NCI-H345 (cell line): Measurements from ENCODE around the gene SF1.

Experiments used
- DNase-seq: peaks from one replicate; lab custom pipeline; 2025; lab: John Stamatoyannopoulos, UW

Gene SF1

GRCh38 chr11:64784813-64785581, 6.7 kb upstream of the SF1 start:
- no peak for DNase-seq

GRCh38 chr11:64778223-64778472, 194 bp downstream of the SF1 start:
- no peak for DNase-seq

GRCh38 chr11:64777449-64778222, 706 bp downstream of the SF1 start:
- DNase-seq = peak; percentile 86

GRCh38 chr11:64776875-64777274, 1.5 kb downstream of the SF1 start:
- no peak for DNase-seq

- no peak for DNase-seq
These were observed 1.9 kb downstream of the SF1 start for GRCh38 chr11:64776425-64776824.

- DNase-seq = no peak
These were observed 4.2 kb downstream of the SF1 start for GRCh38 chr11:64774144-64774543.

- no peak for DNase-seq
These were observed 5.9 kb downstream of the SF1 start for GRCh38 chr11:64772303-64773018.

- no peak for DNase-seq
These were observed 6.5 kb downstream of the SF1 start for GRCh38 chr11:64771861-64772260.

GRCh38 chr11:64770120-64770519, 8.2 kb downstream of the SF1 start:
- DNase-seq = no peak

GRCh38 chr11:64769283-64769682, 9.1 kb downstream of the SF1 start:
- DNase-seq = no peak

- DNase-seq = no peak
These were observed 10.0 kb downstream of the SF1 start for GRCh38 chr11:64768300-64768694.

GRCh38 chr11:64767344-64768299, 10.7 kb downstream of the SF1 start:
- DNase-seq = peak; percentile 27

GRCh38 chr11:64766881-64767280, 11.5 kb downstream of the SF1 start:
- no peak for DNase-seq

- no peak for DNase-seq
These were observed 12.3 kb downstream of the SF1 start for GRCh38 chr11:64765851-64766665.

- no peak for DNase-seq
These were observed 13.0 kb downstream of the SF1 start for GRCh38 chr11:64765291-64765850.

- DNase-seq = no peak
These were observed 13.6 kb downstream of the SF1 start for GRCh38 chr11:64764753-64765152.

- no peak for DNase-seq
These were observed 14.2 kb downstream of the SF1 start for GRCh38 chr11:64764040-64764611.

GRCh38 chr11:64763526-64764039, 14.8 kb downstream of the SF1 start:
- no peak for DNase-seq

- peak; percentile 47 for DNase-seq
These were observed 15.4 kb downstream of the SF1 start for GRCh38 chr11:64762674-64763525.
